ENCODE measurements around the gene GATAD2B.
A peak's percentile ranks its signal among the peaks of the same experiment; 100 is the strongest.

Gene GATAD2B

GRCh38 chr1:153799566-153800465, 123.0 kb downstream of the GATAD2B start:
- ChIA-PET POLR2A (interaction anchor here (1.6 to 1.7 kb wide), 2 partner anchors 186 to 190 kb away, joined by 4 to 8 read pairs; partner anchors contain the start of genes RAB13 and RPS27), CTCF (interaction anchor here (0.6 to 4.4 kb wide), 4 partner anchors 19 to 340 kb away, joined by 3 to 46 read pairs (median 11); partner anchors contain the start of gene RAB13)
- TF ChIP-seq ZNF214 (tag by site-specific recombination; IDR thresholded peaks at IDR 0.05; ENCODE audit: borderline replicate concordance): no peak
- TF ChIP-seq ZNF529 (tag by site-specific recombination; IDR thresholded peaks at IDR 0.05; ENCODE audit: insufficient replicate concordance): no peak
- no peak for TF ChIP-seq ZNF747 (tag by site-specific recombination; IDR thresholded peaks at IDR 0.05)
- no peak for TF ChIP-seq KLF16 (tag by site-specific recombination; IDR thresholded peaks at IDR 0.05)
- no peak for TF ChIP-seq ZNF433 (tag by site-specific recombination; IDR thresholded peaks at IDR 0.05; ENCODE audit: low read depth)
- no peak for TF ChIP-seq ZBTB1 (tag by site-specific recombination; IDR thresholded peaks at IDR 0.05)
- TF ChIP-seq HOXC10 (CRISPR knock-in tag; IDR thresholded peaks at IDR 0.05): no peak
- TF ChIP-seq ZNF175 (tag by site-specific recombination; IDR thresholded peaks at IDR 0.05): no peak
- no peak for TF ChIP-seq IKZF3 (tag by site-specific recombination; IDR thresholded peaks at IDR 0.05)
- TF ChIP-seq ZNF248 (tag by site-specific recombination; IDR thresholded peaks at IDR 0.05): no peak
- TF ChIP-seq SCRT1 (tag by site-specific recombination; IDR thresholded peaks at IDR 0.05; ENCODE audit: borderline replicate concordance): no peak
- no peak for TF ChIP-seq ZNF16 (tag by site-specific recombination; IDR thresholded peaks at IDR 0.05; ENCODE audit: low read depth)
- TF ChIP-seq ZNF169 (tag by site-specific recombination; IDR thresholded peaks at IDR 0.05): no peak
- TF ChIP-seq ZEB2 (tag by site-specific recombination; IDR thresholded peaks at IDR 0.05): no peak
- TF ChIP-seq CTCF (tag by site-specific recombination; IDR thresholded peaks at IDR 0.05): no peak
- no peak for TF ChIP-seq ZNF555 (tag by site-specific recombination; conservative IDR thresholded peaks at IDR 0.05)
- Histone ChIP-seq H3K4me3 (ENCODE audit: low read depth, low read length) (no peak overlapping the region), H3K27ac (ENCODE audit: extremely low read depth, low read depth, low read length) (no peak overlapping the region), H3K9me3 (ENCODE audit: control insufficient read depth, insufficient read depth, low read depth, low read length) (no peaks in the 10 kb centered on the region), H3K36me3 (ENCODE audit: control insufficient read depth in 2 of 2, insufficient read depth in 1 of 2, low read length in 2 of 2) (peaks cover 0 to 20% of the 10 kb centered on the region in 2 experiments; a peak in 1 of 3 replicates), H3K4me1 (ENCODE audit: control insufficient read depth, insufficient read depth, low read length) (no peaks in the 10 kb centered on the region)

GRCh38 chr1:153799016-153799415, 123.8 kb downstream of the GATAD2B start:
- TF ChIP-seq HOXA7 (CRISPR knock-in tag; IDR thresholded peaks at IDR 0.05; ENCODE audit: borderline replicate concordance) (no peak), RBAK (tag by site-specific recombination; IDR thresholded peaks at IDR 0.05) (no peak), GLIS2 (tag by site-specific recombination; IDR thresholded peaks at IDR 0.05) (no peak), ZEB2 (tag by site-specific recombination; IDR thresholded peaks at IDR 0.05) (no peak), KLF1 (tag by site-specific recombination; IDR thresholded peaks at IDR 0.05) (no peak), ZFHX2 (tag by site-specific recombination; conservative IDR thresholded peaks at IDR 0.05) (peak; percentile 12; the same call in 1 of the 2 replicates), ZBTB17 (tag by site-specific recombination; IDR thresholded peaks at IDR 0.05) (no peak)
- ChIA-PET CTCF (interaction anchor here (0.6 to 4.4 kb wide), 6 partner anchors 16 to 341 kb away, joined by 3 to 46 read pairs (median 4); partner anchors contain the start of gene RAB13), POLR2A (interaction anchor here (1.6 to 1.7 kb wide), 3 partner anchors 168 to 191 kb away, joined by 4 to 8 read pairs (median 5); partner anchors contain the start of genes CREB3L4, RAB13 and RPS27)
- no peak overlapping the region for H3K4me3 ChIP-seq (ENCODE audit: low read depth, low read length)
- no peaks in the 10 kb centered on the region for H3K4me1 ChIP-seq (ENCODE audit: control insufficient read depth, insufficient read depth, low read length)
- no peaks in the 10 kb centered on the region for H3K9me3 ChIP-seq (ENCODE audit: control insufficient read depth, insufficient read depth, low read depth, low read length)
- peaks cover 0 to 18% of the 10 kb centered on the region in 2 experiments; a peak in 1 of 3 replicates for H3K36me3 ChIP-seq (ENCODE audit: control insufficient read depth in 2 of 2, insufficient read depth in 1 of 2, low read length in 2 of 2)
- H3K27ac ChIP-seq (ENCODE audit: extremely low read depth, low read depth, low read length): no peak overlapping the region
